Nephron progenitor cell (in vitro differentiated cells): Measurements from ENCODE around the gene DNAAF8.
"Not testable (repeated sequence)": the region's sequence is repeated elsewhere in the genome, so short reads cannot be mapped to it uniquely, and the experiment has no call there.

Experiments used
- DNase-seq: peaks from one replicate; pipeline ENCODE4 v3.0.0; 2021
- H3K27ac Mint-ChIP-seq: 2 replicates; pipeline ENCODE4 v1.8.0; 2021; ENCODE audit warnings: mild to moderate bottlenecking, moderate library complexity, mixed read lengths
- H3K27me3 Mint-ChIP-seq: 2 replicates; pipeline ENCODE4 v1.8.0; 2021; ENCODE audit warnings: mild to moderate bottlenecking, low read depth, mixed read lengths; ENCODE audit not compliant: poor library complexity
- H3K36me3 Mint-ChIP-seq: 2 replicates; pipeline ENCODE4 v1.8.0; 2021; ENCODE audit warnings: low read depth, mixed read lengths
- H3K4me1 Mint-ChIP-seq: 2 replicates; pipeline ENCODE4 v1.8.0; 2021; ENCODE audit warnings: mixed read lengths
- H3K4me3 Mint-ChIP-seq: 2 replicates; pipeline ENCODE4 v1.8.0; 2021; ENCODE audit warnings: mild to moderate bottlenecking, moderate library complexity, mixed read lengths
- H3K9me3 Mint-ChIP-seq: 2 replicates; pipeline ENCODE4 v1.8.0; 2021; ENCODE audit warnings: mild to moderate bottlenecking, moderate library complexity, mixed read lengths
- CTCF ChIP-seq: fragments of 200-600 bp; sonication (generic); IDR thresholded peaks from 2 replicates; pipeline ENCODE4 v1.5.0; 2021; ENCODE audit warnings: antibody characterized with exemption

Gene DNAAF8

GRCh38 chr16:4783951-4784336 is 49.6 kb downstream of the DNAAF8 start:
- no peak for DNase-seq
- no peaks in the 10 kb centered on the region for H3K36me3 Mint-ChIP-seq
- no peaks in the 10 kb centered on the region for H3K9me3 Mint-ChIP-seq
- H3K27ac Mint-ChIP-seq, result no peak overlapping the region
- peaks cover 10% of the 10 kb centered on the region for H3K27me3 Mint-ChIP-seq
- TF ChIP-seq CTCF, result no peak
- H3K4me3 Mint-ChIP-seq, result no peak overlapping the region
- H3K4me1 Mint-ChIP-seq, result peaks cover 13% of the 10 kb centered on the region

GRCh38 chr16:4784444-4784987 is 50.2 kb downstream of the DNAAF8 start:
- peaks cover 17% of the 10 kb centered on the region for H3K4me1 Mint-ChIP-seq
- not testable (repeated sequence) for H3K36me3 Mint-ChIP-seq, H3K27me3 Mint-ChIP-seq, H3K4me3 Mint-ChIP-seq, H3K9me3 Mint-ChIP-seq, DNase-seq, H3K27ac Mint-ChIP-seq

GRCh38 chr16:4785758-4786433 is 51.6 kb downstream of the DNAAF8 start:
- DNase-seq, result no peak
- H3K36me3 Mint-ChIP-seq, result no peaks in the 10 kb centered on the region
- H3K27ac Mint-ChIP-seq, result no peak overlapping the region
- H3K4me3 Mint-ChIP-seq, result no peak overlapping the region
- H3K9me3 Mint-ChIP-seq, result no peaks in the 10 kb centered on the region
- H3K27me3 Mint-ChIP-seq, result peaks cover 7% of the 10 kb centered on the region
- no peak for TF ChIP-seq CTCF
- H3K4me1 Mint-ChIP-seq, result peaks cover 18% of the 10 kb centered on the region

- Mint-ChIP-seq H3K27me3 (peaks cover 10% of the 10 kb centered on the region), H3K4me1 (peaks cover 18% of the 10 kb centered on the region), H3K9me3 (no peaks in the 10 kb centered on the region), H3K27ac (no peak overlapping the region), H3K36me3 (no peaks in the 10 kb centered on the region), H3K4me3 (no peak overlapping the region)
- TF ChIP-seq CTCF, result no peak
- DNase-seq, result no peak
Measured at GRCh38 chr16:4787068-4787467, 52.7 kb downstream of the DNAAF8 start.

GRCh38 chr16:4787627-4788482 is 53.5 kb downstream of the DNAAF8 start, which contains the start of gene SEPTIN12:
Gene SEPTIN12 (minus strand): TSS chr16:4788345. CDS start chr16:4787645, 700 bp downstream.
- no peaks in the 10 kb centered on the region for H3K36me3 Mint-ChIP-seq
- H3K9me3 Mint-ChIP-seq, result no peaks in the 10 kb centered on the region
- no peak for TF ChIP-seq CTCF
- no peak for DNase-seq
- no peak within 1 kb of the TSS for H3K4me3 Mint-ChIP-seq
- peaks cover 18% of the 10 kb centered on the region for H3K4me1 Mint-ChIP-seq
- peak within 1 kb of the TSS; percentile 70 for H3K27ac Mint-ChIP-seq
- H3K27me3 Mint-ChIP-seq, result peaks cover 5% of the 10 kb centered on the region

- Mint-ChIP-seq H3K27me3 (peaks cover 2% of the 10 kb centered on the region), H3K27ac (peak overlapping the region; percentile 70)
Measured at GRCh38 chr16:4788489-4788889, 54.2 kb downstream of the DNAAF8 start.

More at GRCh38 chr16:4788489-4788889, 54.2 kb downstream of the DNAAF8 start:
- no peak for TF ChIP-seq CTCF
- peaks cover 18% of the 10 kb centered on the region for H3K4me1 Mint-ChIP-seq
- H3K36me3 Mint-ChIP-seq, result no peaks in the 10 kb centered on the region
- DNase-seq, result no peak
- no peaks in the 10 kb centered on the region for H3K9me3 Mint-ChIP-seq
- no peak overlapping the region for H3K4me3 Mint-ChIP-seq
